NT2/D1 (cell line): ENCODE measurements around the gene HMX1.

Experiments used
- DNase-seq: peaks from one replicate; pipeline ENCODE4 v3.0.0-alpha.2; 2011; ENCODE audit warnings: low read depth, low spot score
- H3K27me3 ChIP-seq: 2 replicates; pipeline ENCODE4 v1.6.0; 2011; ENCODE audit warnings: mild to moderate bottlenecking; ENCODE audit not compliant: insufficient read length, insufficient read depth
- H3K36me3 ChIP-seq: 2 replicates; pipeline ENCODE4 v1.6.1; 2011; ENCODE audit warnings: mild to moderate bottlenecking, low read length, mixed read lengths; ENCODE audit not compliant: insufficient read depth, insufficient read length
- H3K4me1 ChIP-seq: 2 replicates; pipeline ENCODE4 v1.5.1; 2011; ENCODE audit not compliant: insufficient read depth, insufficient read length
- H3K4me3 ChIP-seq: 2 replicates; pipeline ENCODE4 v1.5.1; 2011; ENCODE audit warnings: low read depth; ENCODE audit not compliant: insufficient read length
- H3K9ac ChIP-seq: 2 replicates; pipeline ENCODE4 v1.6.0; 2011; ENCODE audit warnings: low read depth; ENCODE audit not compliant: insufficient read length
- H3K9me3 ChIP-seq: 2 replicates; pipeline ENCODE4 v1.5.1; 2011; ENCODE audit warnings: mild to moderate bottlenecking, low read length; ENCODE audit not compliant: insufficient read depth
- SUZ12 ChIP-seq: IDR thresholded peaks from 2 replicates; pipeline ENCODE4 v1.6.1; 2011; ENCODE audit not compliant: insufficient read length, insufficient read depth; ENCODE audit errors: extremely low read depth
- YY1 ChIP-seq: IDR thresholded peaks from 2 replicates; pipeline ENCODE4 v1.6.1; 2011; ENCODE audit not compliant: insufficient read length, insufficient read depth
- ZNF274 ChIP-seq: IDR thresholded peaks from 2 replicates; pipeline ENCODE4 v1.6.1; 2011; ENCODE audit warnings: mild to moderate bottlenecking, low read depth, low read length

HMX1 gene

DNA sequence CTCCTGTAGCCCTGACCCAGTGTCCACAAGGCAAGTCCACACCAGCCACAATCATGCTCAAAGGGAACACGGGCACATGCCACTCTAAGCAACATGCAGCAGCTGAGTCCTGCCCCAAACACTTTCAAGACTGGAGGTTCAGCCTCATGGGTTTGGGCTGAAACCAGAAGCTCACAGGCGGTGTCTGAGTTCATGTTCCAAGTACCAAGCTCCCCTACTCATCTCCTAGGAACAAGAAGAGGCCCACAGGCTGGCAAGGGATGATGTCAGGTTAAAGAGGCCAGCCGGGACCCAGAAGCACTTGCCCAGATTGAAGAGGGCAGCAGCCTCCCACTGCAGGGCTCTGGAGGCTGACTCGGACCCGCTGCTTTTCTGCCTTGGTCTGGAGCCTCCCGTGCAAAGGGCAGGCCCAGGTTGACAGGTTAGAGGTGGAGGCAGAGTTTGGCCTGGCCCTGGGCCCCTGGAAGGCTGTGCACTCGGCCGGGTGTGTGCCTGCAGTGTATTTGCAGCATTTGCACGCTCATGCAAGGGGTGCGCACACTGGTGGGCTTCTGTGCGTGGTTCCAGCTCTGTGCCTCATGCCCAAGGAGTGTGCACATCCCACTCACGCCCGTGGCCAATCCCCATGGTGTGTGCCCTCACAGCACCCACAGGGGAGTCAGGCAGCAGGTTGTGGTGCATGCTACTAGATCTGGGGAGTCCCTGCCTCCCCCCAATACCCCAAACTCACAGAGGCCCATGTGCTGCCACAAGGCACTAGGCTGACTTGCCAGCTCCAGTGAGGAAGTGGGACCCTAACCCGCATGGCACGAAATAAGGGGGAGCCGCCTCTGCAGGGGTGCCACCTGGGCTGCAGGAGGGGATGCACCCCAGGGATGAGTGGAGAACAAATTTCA is 2.4 kb downstream of the HMX1 start:
- H3K4me1 ChIP-seq: peaks cover 17% of the 10 kb centered on the region
- no peak overlapping the region for H3K9ac ChIP-seq
- no peaks in the 10 kb centered on the region for H3K36me3 ChIP-seq
- no peak overlapping the region for H3K4me3 ChIP-seq
- no peak for DNase-seq
- TF ChIP-seq SUZ12 (no peak), ZNF274 (no peak), YY1 (no peak)
- H3K9me3 ChIP-seq: no peaks in the 10 kb centered on the region
- H3K27me3 ChIP-seq: peaks cover 94% of the 10 kb centered on the region

DNA sequence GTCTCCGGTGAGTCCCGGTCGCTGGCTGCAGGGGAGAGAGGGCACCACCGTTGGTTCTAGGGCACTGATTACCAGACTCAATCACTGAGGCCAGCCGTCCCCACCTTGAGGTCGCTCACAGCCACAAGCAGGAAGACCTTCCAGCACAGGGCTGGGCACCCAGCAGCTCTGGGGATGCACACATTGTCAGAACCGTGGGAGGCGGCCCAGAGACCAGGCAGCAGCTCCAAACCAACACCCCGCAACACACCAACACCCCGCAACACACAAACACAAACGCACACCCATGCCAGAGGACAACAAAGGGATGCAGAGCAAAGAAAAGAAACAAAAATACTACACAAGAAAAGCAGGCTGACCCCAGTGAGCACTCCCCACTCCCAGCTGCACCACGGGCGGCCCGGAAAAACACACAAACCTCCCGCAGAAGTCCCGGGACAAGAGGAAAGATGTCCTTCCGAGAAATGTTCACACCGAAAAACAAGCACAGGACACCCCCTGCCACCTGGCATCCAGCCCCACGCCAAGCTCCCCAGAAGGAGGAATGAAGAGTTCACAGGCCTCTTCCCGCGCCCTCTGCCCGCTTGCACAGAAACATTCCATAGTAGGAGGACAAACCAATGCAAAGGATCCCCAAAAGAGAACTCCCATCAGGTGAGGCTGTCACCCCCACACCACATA is 3.2 kb downstream of the HMX1 start:
- DNase-seq: no peak
- H3K27me3 ChIP-seq: peaks cover 94% of the 10 kb centered on the region
- H3K9ac ChIP-seq: peak overlapping the region; percentile 64
- H3K36me3 ChIP-seq: no peaks in the 10 kb centered on the region
- H3K9me3 ChIP-seq: no peaks in the 10 kb centered on the region
- peak overlapping the region; percentile 28 for H3K4me3 ChIP-seq
- no peak for TF ChIP-seq ZNF274
- TF ChIP-seq SUZ12: peak; percentile 14
- TF ChIP-seq YY1: no peak
- peaks cover 17% of the 10 kb centered on the region for H3K4me1 ChIP-seq

- no peak for DNase-seq
- Histone ChIP-seq H3K36me3 (no peaks in the 10 kb centered on the region), H3K27me3 (peaks cover 94% of the 10 kb centered on the region)
Measured at GRCh38 chr4:8867624-8868320, 3.9 kb downstream of the HMX1 start.

GRCh38 chr4:8866828-8867623 is 4.6 kb downstream of the HMX1 start:
- DNase-seq: no peak
- Histone ChIP-seq H3K36me3 (no peaks in the 10 kb centered on the region), H3K4me3 (peak overlapping the region; percentile 28), H3K9me3 (no peaks in the 10 kb centered on the region), H3K27me3 (peaks cover 94% of the 10 kb centered on the region), H3K9ac (peak overlapping the region; percentile 64), H3K4me1 (peaks cover 22% of the 10 kb centered on the region)
- no peak for TF ChIP-seq ZNF274
- no peak for TF ChIP-seq SUZ12
- no peak for TF ChIP-seq YY1

More at GRCh38 chr4:8867624-8868320, 3.9 kb downstream of the HMX1 start:
- Histone ChIP-seq H3K9me3 (no peaks in the 10 kb centered on the region), H3K4me1 (peaks cover 21% of the 10 kb centered on the region), H3K4me3 (peak overlapping the region; percentile 28), H3K9ac (peak overlapping the region; percentile 64)
- TF ChIP-seq ZNF274 (no peak), SUZ12 (peak; percentile 99)

DNA sequence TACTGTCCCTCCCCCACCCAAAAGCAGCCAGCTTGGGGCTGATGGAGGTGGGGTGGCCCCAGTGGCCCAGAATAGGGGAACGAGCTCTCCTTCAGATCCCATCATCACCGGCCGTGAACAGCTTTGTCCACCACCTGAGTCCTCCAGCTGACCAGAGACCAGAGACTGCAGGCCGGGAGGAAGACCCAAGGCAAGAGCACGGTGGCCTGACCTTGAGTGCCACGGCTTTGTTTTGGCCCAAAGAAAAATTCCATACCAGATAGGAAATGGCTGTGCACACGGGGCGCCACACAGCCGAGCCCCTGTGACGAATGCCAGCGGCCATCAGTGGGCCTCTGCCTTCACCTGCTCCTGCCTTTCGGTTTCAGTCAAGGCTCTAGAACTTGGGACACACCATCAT is 5.2 kb downstream of the HMX1 start:
- H3K9ac ChIP-seq: no peak overlapping the region
- TF ChIP-seq YY1 (no peak), ZNF274 (no peak), SUZ12 (no peak)
- H3K27me3 ChIP-seq: peaks cover 100% of the 10 kb centered on the region
- H3K36me3 ChIP-seq: no peaks in the 10 kb centered on the region
- DNase-seq: no peak
- H3K9me3 ChIP-seq: no peaks in the 10 kb centered on the region
- H3K4me3 ChIP-seq: no peak overlapping the region
- peaks cover 26% of the 10 kb centered on the region for H3K4me1 ChIP-seq

- no peak overlapping the region for H3K9ac ChIP-seq
- H3K4me3 ChIP-seq: no peak overlapping the region
- peaks cover 26% of the 10 kb centered on the region for H3K4me1 ChIP-seq
- H3K36me3 ChIP-seq: no peaks in the 10 kb centered on the region
- no peak for TF ChIP-seq ZNF274
- no peak for TF ChIP-seq YY1
- TF ChIP-seq SUZ12: no peak
- peaks cover 100% of the 10 kb centered on the region for H3K27me3 ChIP-seq
- H3K9me3 ChIP-seq: no peaks in the 10 kb centered on the region
- DNase-seq: no peak
Measured at GRCh38 chr4:8865681-8866310, 5.8 kb downstream of the HMX1 start.
